GM19035 (cell line): ENCODE data around the gene S100A14.

Experiments used
- ATAC-seq: cut with Tn5 transposase; IDR thresholded peaks from one replicate; pipeline ENCODE4 v1.9.1; 2021; ENCODE audit not compliant: unreplicated experiment

Gene S100A14

GRCh38 chr1:153616917-153617311 is 789 bp upstream of the S100A14 start:
- no peak for ATAC-seq

GRCh38 chr1:153615406-153615805 is 719 bp downstream of the S100A14 start:
- ATAC-seq: no peak

- ATAC-seq: no peak
Measured at GRCh38 chr1:153614906-153615305, 1.2 kb downstream of the S100A14 start.

GRCh38 chr1:153614189-153614900 is 1.8 kb downstream of the S100A14 start:
- no peak for ATAC-seq

GRCh38 chr1:153613406-153613805 is 2.7 kb downstream of the S100A14 start:
- ATAC-seq: no peak

- no peak for ATAC-seq
Measured at GRCh38 chr1:153612755-153613331, 3.3 kb downstream of the S100A14 start, which contains the start of gene S100A16. Gene S100A16, minus strand, starts transcription at chr1:153613137. Its CDS starts 4,986 bp downstream, at chr1:153608151.

- ATAC-seq: no peak
Measured at GRCh38 chr1:153612111-153612754, 3.9 kb downstream of the S100A14 start.

GRCh38 chr1:153611356-153611755 is 4.8 kb downstream of the S100A14 start:
- no peak for ATAC-seq

- no peak for ATAC-seq
Measured at GRCh38 chr1:153610811-153611301, 5.3 kb downstream of the S100A14 start.

GRCh38 chr1:153610334-153610733 is 5.8 kb downstream of the S100A14 start:
- no peak for ATAC-seq

- no peak for ATAC-seq
Measured at GRCh38 chr1:153609585-153609907, 6.6 kb downstream of the S100A14 start.

GRCh38 chr1:153608742-153609584 is 7.2 kb downstream of the S100A14 start:
- no peak for ATAC-seq

- no peak for ATAC-seq
Measured at GRCh38 chr1:153608089-153608682, 7.9 kb downstream of the S100A14 start.

- no peak for ATAC-seq
Measured at GRCh38 chr1:153607381-153607780, 8.7 kb downstream of the S100A14 start.

GRCh38 chr1:153606194-153606593 is 9.9 kb downstream of the S100A14 start:
- ATAC-seq: no peak

GRCh38 chr1:153602749-153603148 is 13.4 kb downstream of the S100A14 start:
- no peak for ATAC-seq

- ATAC-seq: no peak
Measured at GRCh38 chr1:153599847-153600246, 16.3 kb downstream of the S100A14 start.

GRCh38 chr1:153598309-153599172 is 17.6 kb downstream of the S100A14 start:
- ATAC-seq: peak; percentile 92

GRCh38 chr1:153597206-153597605 is 18.9 kb downstream of the S100A14 start:
- no peak for ATAC-seq

- no peak for ATAC-seq
Measured at GRCh38 chr1:153592748-153593147, 23.4 kb downstream of the S100A14 start.
